AG08396 (cell line): ENCODE data around the gene MFRP.
"Not testable (repeated sequence)": the region's sequence is repeated elsewhere in the genome, so short reads cannot be mapped to it uniquely, and the experiment has no call there.

ENCODE experiments used
- DNase-seq: peaks from one replicate; pipeline ENCODE4 v3.0.0; 2012; ENCODE audit warnings: low spot score, mixed read lengths

MFRP gene

DNA sequence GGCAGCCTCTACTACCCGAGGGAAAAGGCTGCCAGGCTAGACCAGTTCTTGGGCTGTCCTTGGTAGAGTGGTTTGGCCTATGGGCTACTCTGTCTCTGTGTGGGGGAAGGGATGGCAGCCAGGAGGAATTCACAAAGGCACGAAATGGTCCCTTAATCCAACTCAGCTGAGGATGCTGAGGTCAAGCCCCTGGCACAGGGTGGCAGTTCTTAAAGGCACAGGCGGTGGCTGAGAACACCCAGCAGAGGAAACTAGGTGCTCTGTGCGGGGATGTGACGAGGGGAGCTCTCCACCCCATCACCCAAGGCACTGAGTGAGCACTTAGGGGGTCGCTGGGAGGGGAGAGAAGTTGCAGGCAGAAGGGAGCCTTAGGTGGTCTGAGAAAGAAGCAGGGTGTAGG is at the start of gene MFRP:
Gene MFRP, minus strand, starts transcription at position 101 of the 400 bp plus-strand sequence. CDS start 192 bp downstream, outside the sequence.
- no peak for DNase-seq

DNA sequence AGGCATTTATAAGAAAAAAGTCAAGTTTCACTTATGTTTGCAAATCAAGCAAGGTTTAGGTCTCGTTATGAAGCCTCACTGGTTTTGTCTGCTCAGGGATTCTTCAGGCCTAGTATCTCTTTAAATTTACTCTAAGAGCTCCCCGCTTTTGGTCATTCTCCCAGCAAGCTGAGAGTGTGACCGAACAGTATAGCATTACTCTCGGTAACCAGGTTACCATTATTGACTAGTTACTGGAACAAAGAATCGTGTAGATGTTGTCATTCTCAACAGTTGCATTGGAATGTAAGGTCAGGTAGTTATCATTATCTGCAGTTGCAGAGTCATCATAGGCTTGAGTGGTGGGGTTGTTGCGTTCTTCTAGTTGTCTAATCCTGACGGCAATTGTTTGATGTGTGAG is 44.8 kb upstream of the MFRP start:
- DNase-seq, result no peak

GRCh38 chr11:119389611-119390254 is 43.2 kb upstream of the MFRP start:
- no peak for DNase-seq

GRCh38 chr11:119388103-119388502 is 41.6 kb upstream of the MFRP start:
- no peak for DNase-seq

- DNase-seq, result peak; percentile 2
These were observed 37.8 kb upstream of the MFRP start for GRCh38 chr11:119384332-119384731.

DNA sequence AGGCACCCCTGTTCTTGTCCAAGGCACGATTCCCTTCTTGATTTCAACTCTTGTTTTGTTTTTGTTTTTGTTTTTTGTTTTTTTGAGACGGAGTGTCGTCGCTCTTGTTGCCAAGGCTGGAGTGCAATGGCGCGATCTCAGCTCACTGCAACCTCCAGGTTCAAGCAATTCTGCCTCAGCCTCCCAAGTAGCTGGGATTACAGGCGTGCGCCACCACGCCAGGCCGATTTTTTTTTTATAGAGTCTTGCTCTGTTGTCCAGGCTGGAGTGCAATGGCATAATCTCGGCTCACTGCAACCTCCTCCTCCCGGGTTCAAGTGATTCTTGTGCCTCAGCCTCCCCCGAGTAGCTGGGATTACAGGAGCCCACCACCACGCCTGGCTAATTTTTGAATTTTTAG is 36.0 kb upstream of the MFRP start:
- DNase-seq, result not testable (repeated sequence)

DNA sequence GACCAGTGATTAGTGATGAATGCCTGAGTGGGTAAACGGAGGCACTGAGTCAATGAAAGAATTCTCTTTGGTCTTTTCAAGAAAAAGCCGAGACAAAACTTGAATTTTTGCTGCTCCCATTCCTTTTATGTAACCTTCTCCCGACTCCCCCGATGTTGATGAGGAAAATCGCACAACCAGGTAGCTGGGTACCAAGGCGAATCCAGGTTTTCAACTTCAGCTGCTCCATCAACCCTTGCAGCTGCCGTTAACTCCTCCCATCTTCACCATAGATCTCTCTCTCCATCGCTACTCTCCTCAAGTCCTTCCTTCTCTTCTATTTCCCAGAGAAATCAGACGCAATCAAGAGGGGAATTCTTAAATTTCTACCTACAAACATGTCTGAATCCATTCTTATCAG is 35.6 kb upstream of the MFRP start:
- peak; percentile 4 for DNase-seq

- DNase-seq, result peak; percentile 96
These were observed 34.9 kb upstream of the MFRP start, which contains the start of gene USP2 for GRCh38 chr11:119381181-119381988. TSS of gene USP2 (minus strand) at chr11:119381690. CDS start at chr11:119373480, 8,210 bp downstream.

- DNase-seq, result peak; percentile 8
These were observed 34.3 kb upstream of the MFRP start for GRCh38 chr11:119380827-119381180.

DNA sequence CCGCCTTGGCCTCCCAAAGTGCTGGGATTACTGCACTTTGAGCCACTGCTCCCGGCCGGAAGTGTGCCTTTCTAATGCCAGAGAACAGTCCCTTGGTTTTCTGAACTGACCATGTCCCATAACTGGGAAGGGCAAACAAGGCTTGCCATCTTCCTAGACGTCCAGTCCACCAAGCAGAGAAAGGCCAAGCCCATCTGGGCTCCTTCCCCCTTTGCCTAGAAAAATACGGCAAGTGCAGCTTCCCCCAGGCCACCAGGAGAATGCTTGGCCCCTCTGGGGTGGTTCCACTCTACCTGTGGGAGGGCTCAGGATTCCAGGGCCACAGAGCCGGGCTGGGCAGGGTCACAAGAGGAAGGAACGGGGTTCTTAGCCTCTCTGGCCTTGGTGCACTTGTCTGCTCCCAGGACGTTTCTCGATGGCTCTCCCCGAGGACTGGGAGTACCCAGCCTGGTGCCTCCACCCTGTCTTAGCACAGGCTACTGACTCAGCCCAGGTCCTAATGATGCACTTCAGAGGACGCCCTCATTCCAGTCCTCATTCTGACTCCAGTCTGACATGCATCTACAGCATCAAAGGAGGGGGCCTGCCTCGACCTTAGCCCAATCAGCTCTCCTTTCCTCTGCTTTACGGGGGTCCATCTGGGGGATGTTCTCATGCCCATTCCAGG is 33.8 kb upstream of the MFRP start:
- peak; percentile 4 for DNase-seq

GRCh38 chr11:119378851-119379465 is 32.5 kb upstream of the MFRP start:
- DNase-seq, result peak; percentile 2

- DNase-seq, result peak; percentile 0
These were observed 31.6 kb upstream of the MFRP start for GRCh38 chr11:119377961-119378667.

DNA sequence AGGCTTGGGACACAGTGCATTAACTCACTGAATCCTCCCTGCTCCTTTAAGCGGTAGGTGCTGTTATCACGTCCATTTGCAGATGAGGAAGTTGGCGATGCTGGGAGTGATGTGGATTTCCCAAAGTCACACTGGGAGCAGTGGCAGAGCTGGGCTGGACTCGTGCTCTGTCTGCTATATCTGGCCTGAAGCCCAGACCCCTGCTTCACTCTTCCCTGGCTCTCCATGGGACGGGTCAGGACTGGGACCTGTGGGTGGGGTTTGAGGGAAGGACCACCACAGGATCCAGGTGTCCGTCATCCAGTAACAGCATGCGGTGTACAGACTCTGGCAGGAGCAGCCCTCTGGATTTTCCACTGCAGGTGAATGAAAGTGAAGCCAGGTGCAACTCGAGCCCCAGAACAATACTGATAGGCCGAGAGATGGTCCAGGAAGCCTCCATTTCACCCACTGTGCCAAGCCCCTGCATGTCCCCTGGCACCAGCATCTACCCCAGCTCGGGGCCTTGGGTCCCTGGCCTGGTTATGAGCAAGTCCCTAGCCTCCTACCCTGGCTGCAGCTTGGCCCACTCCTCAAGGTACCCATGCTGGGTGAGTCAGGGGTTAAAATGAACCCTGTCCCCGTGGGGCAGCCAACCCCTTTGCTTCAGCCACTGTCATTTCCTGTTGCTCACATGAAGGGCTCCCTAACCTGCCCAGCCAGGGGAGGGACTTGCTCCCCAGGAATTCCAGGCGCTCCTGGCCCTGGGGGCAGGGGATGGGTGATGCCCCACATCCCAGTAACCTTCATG is 30.8 kb upstream of the MFRP start:
- DNase-seq, result peak; percentile 1

GRCh38 chr11:119376197-119376847 is 29.8 kb upstream of the MFRP start:
- no peak for DNase-seq

GRCh38 chr11:119375337-119376196 is 29.1 kb upstream of the MFRP start:
- peak; percentile 76 for DNase-seq

GRCh38 chr11:119374632-119375336 is 28.3 kb upstream of the MFRP start:
- no peak for DNase-seq

- peak; percentile 74 for DNase-seq
These were observed 27.6 kb upstream of the MFRP start for GRCh38 chr11:119373921-119374631.
